Subcutaneous adipose tissue (tissue), 4 donors: ENCODE data around the gene HCRTR2. TPM values are rescaled to one million over a fixed set of nuclear protein-coding genes. Genes with fewer than 3 reads are reported as not detected.

Source experiments
- total RNA-seq, 4 donors: library from RNA; depleted of rRNA; stranded (reverse); fragments of >200 nt; gene quantifications; one replicate each; pipeline ENCODE4 v1.1.0, GENCODE V29; 2016
- TF ChIP-seq, protein P1 (sequence below): fragments of 450-650 bp; IDR thresholded peaks from one replicate; pipeline ENCODE4 v1.5.1; 2016; ENCODE audit warnings: low read depth, mild to moderate bottlenecking, control low read depth, antibody characterized with exemption, moderate library complexity

Gene HCRTR2
- total RNA-seq, 4 donors from 2014 or later, result 0.38 TPM; not detected in 3

DNA sequence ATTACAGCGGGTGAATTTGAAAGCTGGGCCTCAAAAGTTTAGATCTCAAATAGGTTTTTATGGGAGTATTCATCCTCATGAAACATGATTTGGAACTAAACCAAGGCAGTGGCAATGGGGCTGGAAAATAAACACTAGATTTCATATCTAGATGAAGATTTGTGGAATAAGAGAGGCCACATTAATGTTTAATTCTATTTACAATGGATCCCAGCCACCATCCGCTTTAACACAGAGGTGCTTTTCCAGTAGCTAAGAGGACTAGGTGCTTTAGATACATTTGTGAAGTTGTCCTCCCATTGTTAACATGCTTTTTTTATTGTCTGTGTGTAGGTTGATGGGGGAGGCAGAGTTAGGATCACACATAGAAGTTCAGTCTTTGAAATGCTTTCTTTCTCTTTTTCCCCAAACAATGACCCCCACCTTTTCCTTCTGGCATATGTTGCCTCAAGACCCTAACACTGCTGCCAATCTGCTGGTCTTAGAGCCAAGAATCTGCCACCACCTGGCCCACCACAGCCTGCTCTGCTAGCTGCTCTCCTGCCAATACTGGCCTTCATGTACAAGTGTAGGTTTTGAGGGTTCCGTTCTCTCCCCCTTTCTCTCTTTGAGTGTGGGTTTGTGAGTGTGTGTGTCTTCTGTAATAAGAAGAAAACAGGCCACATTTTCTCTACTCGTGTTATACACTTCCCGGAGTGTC lies 125.1 kb downstream of the HCRTR2 start:
- TF ChIP-seq, protein P1, sequence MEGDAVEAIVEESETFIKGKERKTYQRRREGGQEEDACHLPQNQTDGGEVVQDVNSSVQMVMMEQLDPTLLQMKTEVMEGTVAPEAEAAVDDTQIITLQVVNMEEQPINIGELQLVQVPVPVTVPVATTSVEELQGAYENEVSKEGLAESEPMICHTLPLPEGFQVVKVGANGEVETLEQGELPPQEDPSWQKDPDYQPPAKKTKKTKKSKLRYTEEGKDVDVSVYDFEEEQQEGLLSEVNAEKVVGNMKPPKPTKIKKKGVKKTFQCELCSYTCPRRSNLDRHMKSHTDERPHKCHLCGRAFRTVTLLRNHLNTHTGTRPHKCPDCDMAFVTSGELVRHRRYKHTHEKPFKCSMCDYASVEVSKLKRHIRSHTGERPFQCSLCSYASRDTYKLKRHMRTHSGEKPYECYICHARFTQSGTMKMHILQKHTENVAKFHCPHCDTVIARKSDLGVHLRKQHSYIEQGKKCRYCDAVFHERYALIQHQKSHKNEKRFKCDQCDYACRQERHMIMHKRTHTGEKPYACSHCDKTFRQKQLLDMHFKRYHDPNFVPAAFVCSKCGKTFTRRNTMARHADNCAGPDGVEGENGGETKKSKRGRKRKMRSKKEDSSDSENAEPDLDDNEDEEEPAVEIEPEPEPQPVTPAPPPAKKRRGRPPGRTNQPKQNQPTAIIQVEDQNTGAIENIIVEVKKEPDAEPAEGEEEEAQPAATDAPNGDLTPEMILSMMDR, result no peak

DNA sequence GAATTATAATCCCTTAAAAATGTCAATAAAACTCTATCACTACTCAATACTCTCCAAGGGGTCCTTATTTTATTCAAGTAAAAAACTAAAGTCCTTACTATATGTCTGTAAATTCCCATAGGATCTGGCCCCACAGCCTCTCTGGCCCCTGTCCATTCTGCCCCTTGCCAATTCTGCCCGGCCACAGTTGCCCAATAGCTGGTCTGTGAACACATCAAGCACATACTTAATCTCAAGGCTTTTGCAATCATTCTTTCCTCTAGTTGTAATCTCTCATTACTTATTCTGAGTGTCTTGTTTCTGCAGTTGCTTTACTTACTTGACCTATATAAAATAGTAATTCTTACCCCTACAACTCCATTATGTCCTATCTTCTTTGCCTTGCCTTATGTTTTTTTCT lies 130.4 kb downstream of the HCRTR2 start:
- TF ChIP-seq, protein P1, result no peak

GRCh38 chr6:55319961-55320695 lies 145.8 kb downstream of the HCRTR2 start:
- TF ChIP-seq, protein P1, result no peak

- TF ChIP-seq, protein P1, result no peak
These were observed 146.4 kb downstream of the HCRTR2 start for GRCh38 chr6:55320696-55321086.

DNA sequence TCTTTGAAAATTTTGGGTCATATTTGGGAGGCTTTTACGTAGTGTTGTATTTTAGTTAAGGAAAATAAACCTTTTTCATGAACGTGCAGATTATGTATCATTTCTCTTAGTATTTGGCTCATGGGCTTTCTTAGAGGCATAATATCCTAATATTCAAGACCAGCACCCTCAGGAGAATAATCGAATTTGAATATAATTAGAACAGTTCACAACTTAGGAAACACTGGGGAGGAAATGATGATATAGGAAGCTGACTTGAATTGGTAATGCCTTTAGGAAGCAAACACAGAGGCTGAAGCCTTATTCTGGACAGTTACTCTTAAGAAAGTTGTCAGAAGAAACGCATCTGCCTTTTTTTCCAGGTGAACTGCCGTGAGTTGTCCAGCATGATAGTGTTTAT lies 152.9 kb downstream of the HCRTR2 start, which contains the start of gene GFRAL:
TSS of gene GFRAL (plus strand) at position 301 of the 400 bp plus-strand sequence. CDS start at position 387, 86 bp downstream.
- TF ChIP-seq, protein P1, result no peak

Other genes starting within 250 kb of the HCRTR2 start
- gene GFRAL, start 153.0 kb downstream of the HCRTR2 start, total RNA-seq, result not detected